K562 (cell line): Measurements from ENCODE around the gene CLCN5.

Experiments
- NR2C1 ChIP-seq, 2 experiments: fragments of 450-650 bp; IDR thresholded peaks; 2 replicates each; pipeline ENCODE4 v1.6.1; 2017; ENCODE audit warnings: mild to moderate bottlenecking in 2 of 2, antibody characterized with exemption in 1 of 2, inconsistent platforms in 1 of 2, missing compliant biosample characterization in 1 of 2, missing genetic modification characterization in 1 of 2
- TAF9B ChIP-seq: fragments of 450-650 bp; IDR thresholded peaks from 2 replicates; pipeline ENCODE4 v1.6.1; 2018; ENCODE audit warnings: mild to moderate bottlenecking; ENCODE audit not compliant: partially characterized antibody
- ZNF143 ChIP-seq: sonication (generic); formaldehyde crosslinking; IDR thresholded peaks from 2 replicates; pipeline ENCODE4 v1.9.0; 2022; ENCODE audit warnings: mild to moderate bottlenecking, missing genetic modification reagents

DNA sequence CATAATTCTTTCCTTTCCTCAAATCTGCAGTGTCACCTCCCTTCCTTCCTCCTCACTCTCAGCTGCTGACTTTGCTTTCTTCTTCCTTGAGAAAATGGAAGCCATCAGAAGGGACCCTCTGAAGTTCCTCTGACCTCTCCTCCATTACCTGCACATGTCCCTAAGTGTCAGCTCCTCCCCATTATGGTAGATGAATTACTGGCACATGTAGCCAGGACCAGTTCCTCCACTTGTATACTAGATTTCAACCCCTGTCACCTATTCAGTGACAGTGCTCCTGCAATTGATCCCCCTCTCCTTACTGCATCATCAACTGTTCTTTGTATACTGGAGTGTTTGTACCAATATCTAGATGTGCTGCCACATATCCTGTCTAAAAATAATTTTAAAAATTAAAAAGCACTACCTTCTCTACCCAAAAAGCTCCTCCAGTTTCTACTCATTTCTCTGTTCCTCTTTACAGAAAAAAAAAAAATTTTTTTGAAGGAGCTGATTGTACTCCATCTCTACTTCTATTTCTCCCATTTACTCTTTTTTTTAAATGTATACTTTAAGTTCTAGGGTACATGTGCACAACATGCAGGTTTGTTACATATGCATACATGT is 78.6 kb downstream of the CLCN5 start:
- TF ChIP-seq NR2C1 (IDR thresholded peaks at IDR 0.05) (no peak), NR2C1 (tag; IDR thresholded peaks at IDR 0.05) (no peak), ZNF143 (no peak), TAF9B (no peak)
